ENCODE results near the gene GALNT6. TPM values are rescaled to one million over a fixed set of nuclear protein-coding genes. Genes with fewer than 3 reads are reported as not detected.

Gene GALNT6
- total RNA-seq, 1 experiment from 2014 or later: 9.8 TPM

- no peak overlapping the region for H2AFZ ChIP-seq (ENCODE audit: low read length)
- no peak overlapping the region for H3K27ac ChIP-seq (ENCODE audit: insufficient read length, low read depth, low read length)
- TF ChIP-seq, protein P1, sequence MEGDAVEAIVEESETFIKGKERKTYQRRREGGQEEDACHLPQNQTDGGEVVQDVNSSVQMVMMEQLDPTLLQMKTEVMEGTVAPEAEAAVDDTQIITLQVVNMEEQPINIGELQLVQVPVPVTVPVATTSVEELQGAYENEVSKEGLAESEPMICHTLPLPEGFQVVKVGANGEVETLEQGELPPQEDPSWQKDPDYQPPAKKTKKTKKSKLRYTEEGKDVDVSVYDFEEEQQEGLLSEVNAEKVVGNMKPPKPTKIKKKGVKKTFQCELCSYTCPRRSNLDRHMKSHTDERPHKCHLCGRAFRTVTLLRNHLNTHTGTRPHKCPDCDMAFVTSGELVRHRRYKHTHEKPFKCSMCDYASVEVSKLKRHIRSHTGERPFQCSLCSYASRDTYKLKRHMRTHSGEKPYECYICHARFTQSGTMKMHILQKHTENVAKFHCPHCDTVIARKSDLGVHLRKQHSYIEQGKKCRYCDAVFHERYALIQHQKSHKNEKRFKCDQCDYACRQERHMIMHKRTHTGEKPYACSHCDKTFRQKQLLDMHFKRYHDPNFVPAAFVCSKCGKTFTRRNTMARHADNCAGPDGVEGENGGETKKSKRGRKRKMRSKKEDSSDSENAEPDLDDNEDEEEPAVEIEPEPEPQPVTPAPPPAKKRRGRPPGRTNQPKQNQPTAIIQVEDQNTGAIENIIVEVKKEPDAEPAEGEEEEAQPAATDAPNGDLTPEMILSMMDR (conservative IDR thresholded peaks at IDR 0.05): no peak
- no peak overlapping the region for H4K91ac ChIP-seq (ENCODE audit: insufficient read length, low read depth, low read length)
- H4K20me1 ChIP-seq (ENCODE audit: control insufficient read depth, insufficient read depth, insufficient read length): no peaks in the 10 kb centered on the region
- no peak overlapping the region for H3K18ac ChIP-seq (ENCODE audit: insufficient read length, low read depth, low read length)
- no peak overlapping the region for H2AK5ac ChIP-seq (ENCODE audit: insufficient read length, low read length)
- no peak overlapping the region for H3K9ac ChIP-seq (ENCODE audit: extremely low read depth, insufficient read length, low read length)
- H3K27me3 ChIP-seq (ENCODE audit: insufficient read depth, low read length): no peaks in the 10 kb centered on the region
- H3K23ac ChIP-seq (ENCODE audit: insufficient read length, low read depth, low read length): no peak overlapping the region
- no peak for DNase-seq
- H2BK20ac ChIP-seq (ENCODE audit: low read depth, low read length, poor library complexity, severe bottlenecking): no peak overlapping the region
- peaks cover 11% of the 10 kb centered on the region; the same call in 1 of the 2 replicates for H3K4me1 ChIP-seq (ENCODE audit: insufficient read depth, low read length)
- no peak overlapping the region for H2BK120ac ChIP-seq (ENCODE audit: low read depth, low read length, poor library complexity, severe bottlenecking)
- WGBS (ENCODE audit: extremely low coverage, insufficient read length, low lambda C conversion rate): no CpG with 5 or more reads among the region's 3 CpGs
- H3K4ac ChIP-seq (ENCODE audit: low read depth, low read length): no peak overlapping the region
- Mint-ChIP-seq H3K4me3 (no peak overlapping the region), H3K36me3 (ENCODE audit: insufficient read depth in 1 of 3, low read depth in 3 of 3) (peaks cover 0 to 4% (median 0%) of the 10 kb centered on the region in 3 experiments; a peak in 3 of 7 replicates), H3K27me3 (ENCODE audit: low read depth) (no peaks in the 10 kb centered on the region), H3K4me1 (peaks cover 42 to 55% of the 10 kb centered on the region in 2 experiments), H3K27ac (peak overlapping the region in 2 of 3 experiments; percentile 75 to 99; a peak in 5 of 7 replicates), H3K9me3 (no peaks in the 10 kb centered on the region)
- H2BK5ac ChIP-seq (ENCODE audit: insufficient read length, low read length): no peak overlapping the region
- no peaks in the 10 kb centered on the region for H3K79me2 ChIP-seq (ENCODE audit: insufficient read depth, low read length)
- H3T11ph ChIP-seq (ENCODE audit: low read length): no peak overlapping the region
- no peak overlapping the region for H4K5ac ChIP-seq (ENCODE audit: insufficient read length, low read depth, low read length)
- no peak overlapping the region for H3K14ac ChIP-seq (ENCODE audit: insufficient read depth, low read length)
- no peaks in the 10 kb centered on the region for H3K9me3 ChIP-seq (ENCODE audit: control insufficient read depth, low read depth, low read length)
- H3K56ac ChIP-seq (ENCODE audit: insufficient read length, low read depth, low read length): no peak overlapping the region
- H3K4me2 ChIP-seq (ENCODE audit: insufficient read depth, insufficient read length, low read length): no peak overlapping the region
- no peak overlapping the region for H4K8ac ChIP-seq (replicated peaks; ENCODE audit: insufficient read length, low read depth, low read length)
- H2BK15ac ChIP-seq (ENCODE audit: low read depth, low read length): 0 out of 2 replicates have a peak overlapping the region, but pooled peaks have one; percentile 9
- H2BK12ac ChIP-seq (ENCODE audit: insufficient read length, low read depth, low read length): no peak overlapping the region
- H3K79me1 ChIP-seq (ENCODE audit: insufficient read depth, low read depth, low read length, poor library complexity, severe bottlenecking): no peaks in the 10 kb centered on the region
- no peaks in the 10 kb centered on the region for H3K23me2 ChIP-seq (ENCODE audit: insufficient read length, low read depth, low read length, poor library complexity, severe bottlenecking)
Measured at GRCh38 chr12:51321882-51322281, 69.3 kb downstream of the GALNT6 start.

Data from H9 (cell line).